MM.1S (cell line): ENCODE data around the gene A3GALT2.

ENCODE experiments used
- DNase-seq: peaks from one replicate; pipeline ENCODE4 v3.0.0-alpha.2; 2015
- H2AFZ ChIP-seq: fragments of 300-600 bp; sonication (generic); 2 replicates; pipeline ENCODE4 v1.6.0; 2016; ENCODE audit warnings: antibody characterized with exemption, low read length
- H3F3A ChIP-seq: fragments of 300-600 bp; sonication (generic); 2 replicates; pipeline ENCODE4 v1.6.1; 2016; ENCODE audit warnings: mild to moderate bottlenecking, antibody characterized with exemption, low read length, moderate library complexity, mixed read lengths; ENCODE audit not compliant: insufficient read depth
- H3K27ac ChIP-seq: fragments of 300-600 bp; sonication (generic); 2 replicates; pipeline ENCODE4 v1.5.1; 2016; ENCODE audit warnings: mild to moderate bottlenecking, low read length
- H3K27me3 ChIP-seq: fragments of 300-600 bp; sonication (generic); replicated peaks from 2 replicates; pipeline ENCODE4 v1.6.0; 2016; ENCODE audit warnings: low read length; ENCODE audit not compliant: insufficient read depth
- H3K36me3 ChIP-seq: fragments of 300-600 bp; sonication (generic); replicated peaks from 2 replicates; pipeline ENCODE4 v1.6.1; 2016; ENCODE audit warnings: mild to moderate bottlenecking, low read length, mixed read lengths; ENCODE audit not compliant: insufficient read depth
- H3K4me1 ChIP-seq: fragments of 300-600 bp; sonication (generic); 2 replicates; pipeline ENCODE4 v1.6.1; 2016; ENCODE audit warnings: low read length, mixed read lengths
- H3K4me2 ChIP-seq: fragments of 300-600 bp; sonication (generic); 2 replicates; pipeline ENCODE4 v1.6.0; 2016; ENCODE audit warnings: low read depth, low read length
- H3K4me3 ChIP-seq: fragments of 300-600 bp; sonication (generic); 2 replicates; pipeline ENCODE4 v1.5.1; 2016; ENCODE audit warnings: low read length, mixed read lengths
- H3K79me2 ChIP-seq: fragments of 300-600 bp; sonication (generic); 2 replicates; pipeline ENCODE4 v1.6.1; 2016; ENCODE audit warnings: mixed run types, low read length, mixed read lengths
- H3K9ac ChIP-seq: fragments of 300-600 bp; sonication (generic); 2 replicates; pipeline ENCODE4 v1.6.1; 2016; ENCODE audit warnings: low read length, mixed read lengths
- H3K9me2 ChIP-seq: fragments of 300-600 bp; sonication (generic); replicated peaks from 2 replicates; pipeline ENCODE4 v1.6.1; 2016; ENCODE audit warnings: mild to moderate bottlenecking, low read length, mixed read lengths; ENCODE audit not compliant: insufficient read depth
- H3K9me3 ChIP-seq: fragments of 300-600 bp; sonication (generic); replicated peaks from 2 replicates; pipeline ENCODE4 v1.6.1; 2016; ENCODE audit warnings: mild to moderate bottlenecking, low read length, mixed read lengths; ENCODE audit not compliant: insufficient read depth
- H4K20me1 ChIP-seq: fragments of 300-600 bp; sonication (generic); 2 replicates; pipeline ENCODE4 v1.6.1; 2016; ENCODE audit warnings: mild to moderate bottlenecking, low read length, moderate library complexity, mixed read lengths; ENCODE audit not compliant: insufficient read depth
- EZH2 ChIP-seq: fragments of 300-600 bp; sonication (generic); optimal IDR thresholded peaks from 2 replicates; pipeline ENCODE3; 2017; ENCODE audit warnings: low read depth, mild to moderate bottlenecking, antibody characterized with exemption, low read length, mixed read lengths
- EZH2phosphoT487 ChIP-seq: fragments of 300-600 bp; sonication (generic); IDR thresholded peaks from 2 replicates; pipeline ENCODE4 v1.6.1; 2018; ENCODE audit warnings: antibody characterized with exemption, low read length
- TF ChIP-seq, protein P1 (sequence below): fragments of 300-600 bp; sonication (generic); IDR thresholded peaks from 2 replicates; pipeline ENCODE4 v1.5.1; 2016; ENCODE audit warnings: antibody characterized with exemption, low read length, mixed read lengths

Gene A3GALT2

DNA sequence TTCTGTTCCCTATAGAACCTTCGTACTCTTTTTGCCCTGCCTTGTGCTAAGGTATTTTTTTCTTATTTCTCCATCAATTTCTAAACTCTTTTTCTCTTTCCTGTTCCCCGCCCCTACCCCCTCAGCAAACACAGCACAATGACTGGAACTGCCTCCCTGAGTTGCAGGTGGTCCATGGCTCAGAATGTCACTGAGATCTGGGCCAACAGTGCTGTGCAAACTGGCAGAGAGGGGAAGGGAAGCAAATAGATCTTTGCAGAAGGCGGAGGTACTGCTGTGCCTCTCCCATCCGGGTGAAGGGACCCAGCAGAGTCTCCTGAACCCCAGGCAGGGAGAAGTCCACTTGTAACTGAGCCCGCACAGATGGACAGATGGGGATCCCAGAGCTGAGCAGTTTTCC, 32.6 kb upstream of the A3GALT2 start:
- Histone ChIP-seq H2AFZ (no peak overlapping the region), H3K9me2 (no peaks in the 10 kb centered on the region), H3K79me2 (peaks cover 6% of the 10 kb centered on the region), H3K4me2 (no peak overlapping the region), H3F3A (no peaks in the 10 kb centered on the region), H3K27ac (no peak overlapping the region), H3K9me3 (no peaks in the 10 kb centered on the region), H3K27me3 (peaks cover 4% of the 10 kb centered on the region; the same call in 1 of the 2 replicates), H4K20me1 (no peaks in the 10 kb centered on the region), H3K4me1 (peaks cover 4% of the 10 kb centered on the region), H3K9ac (no peak overlapping the region), H3K36me3 (no peaks in the 10 kb centered on the region), H3K4me3 (no peak overlapping the region)
- TF ChIP-seq, protein P1, sequence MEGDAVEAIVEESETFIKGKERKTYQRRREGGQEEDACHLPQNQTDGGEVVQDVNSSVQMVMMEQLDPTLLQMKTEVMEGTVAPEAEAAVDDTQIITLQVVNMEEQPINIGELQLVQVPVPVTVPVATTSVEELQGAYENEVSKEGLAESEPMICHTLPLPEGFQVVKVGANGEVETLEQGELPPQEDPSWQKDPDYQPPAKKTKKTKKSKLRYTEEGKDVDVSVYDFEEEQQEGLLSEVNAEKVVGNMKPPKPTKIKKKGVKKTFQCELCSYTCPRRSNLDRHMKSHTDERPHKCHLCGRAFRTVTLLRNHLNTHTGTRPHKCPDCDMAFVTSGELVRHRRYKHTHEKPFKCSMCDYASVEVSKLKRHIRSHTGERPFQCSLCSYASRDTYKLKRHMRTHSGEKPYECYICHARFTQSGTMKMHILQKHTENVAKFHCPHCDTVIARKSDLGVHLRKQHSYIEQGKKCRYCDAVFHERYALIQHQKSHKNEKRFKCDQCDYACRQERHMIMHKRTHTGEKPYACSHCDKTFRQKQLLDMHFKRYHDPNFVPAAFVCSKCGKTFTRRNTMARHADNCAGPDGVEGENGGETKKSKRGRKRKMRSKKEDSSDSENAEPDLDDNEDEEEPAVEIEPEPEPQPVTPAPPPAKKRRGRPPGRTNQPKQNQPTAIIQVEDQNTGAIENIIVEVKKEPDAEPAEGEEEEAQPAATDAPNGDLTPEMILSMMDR = no peak
- no peak for TF ChIP-seq EZH2
- TF ChIP-seq EZH2phosphoT487 = no peak
- no peak for DNase-seq

- Histone ChIP-seq H2AFZ (no peak overlapping the region), H3K9me3 (no peaks in the 10 kb centered on the region), H3K27ac (no peak overlapping the region), H3K4me2 (no peak overlapping the region), H3K9me2 (no peaks in the 10 kb centered on the region), H3K27me3 (peaks cover 4% of the 10 kb centered on the region; the same call in 1 of the 2 replicates), H3F3A (no peaks in the 10 kb centered on the region), H3K36me3 (no peaks in the 10 kb centered on the region), H3K4me3 (no peak overlapping the region), H4K20me1 (no peaks in the 10 kb centered on the region), H3K9ac (no peak overlapping the region), H3K79me2 (peaks cover 28% of the 10 kb centered on the region), H3K4me1 (peaks cover 19% of the 10 kb centered on the region)
- TF ChIP-seq, protein P1 = no peak
- TF ChIP-seq EZH2phosphoT487 = no peak
- TF ChIP-seq EZH2 = no peak
- DNase-seq = no peak
These were observed 30.4 kb upstream of the A3GALT2 start for GRCh38 chr1:33351281-33351660.

DNA sequence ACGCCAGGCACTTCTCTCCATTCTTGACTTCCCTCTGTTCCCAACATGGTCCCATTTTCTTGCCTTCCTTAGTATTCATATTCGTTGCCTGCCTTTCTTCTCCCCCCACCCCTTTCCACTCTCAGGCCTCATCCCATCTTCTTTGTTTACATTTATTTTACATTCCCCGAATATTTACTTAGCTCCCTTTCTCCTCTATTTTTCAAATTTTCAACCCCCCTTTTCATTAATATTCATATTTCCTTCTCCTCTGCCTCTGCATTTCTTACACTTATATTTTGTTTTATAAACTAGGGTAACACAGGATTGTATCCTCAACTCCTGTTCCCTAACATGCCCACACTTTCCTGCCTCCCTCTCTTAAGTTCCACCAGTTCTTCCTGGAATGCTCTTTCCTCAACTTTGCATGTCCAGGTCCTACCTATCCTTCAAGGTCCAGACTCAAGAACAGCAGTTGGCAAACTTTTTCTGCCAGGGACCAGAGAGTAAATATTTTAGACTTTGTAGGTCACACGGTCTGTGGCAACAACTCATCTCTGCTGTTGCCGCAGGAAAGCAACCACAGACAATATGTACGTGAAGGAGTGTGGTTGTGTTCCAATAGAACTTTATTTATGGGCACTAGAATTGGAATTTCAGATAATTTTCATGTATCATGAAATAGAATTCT, 29.8 kb upstream of the A3GALT2 start:
- Histone ChIP-seq H3K79me2 (peaks cover 29% of the 10 kb centered on the region), H3K9ac (peak overlapping the region; percentile 59; the same call in 1 of the 2 replicates), H3F3A (no peaks in the 10 kb centered on the region), H3K27me3 (peaks cover 4% of the 10 kb centered on the region; the same call in 1 of the 2 replicates), H3K36me3 (no peaks in the 10 kb centered on the region), H3K9me3 (no peaks in the 10 kb centered on the region), H3K4me1 (peaks cover 19% of the 10 kb centered on the region), H4K20me1 (no peaks in the 10 kb centered on the region), H3K4me3 (peak overlapping the region; percentile 84), H3K9me2 (no peaks in the 10 kb centered on the region), H2AFZ (peak overlapping the region; percentile 98), H3K4me2 (peak overlapping the region; percentile 99), H3K27ac (no peak overlapping the region)
- no peak for DNase-seq
- TF ChIP-seq, protein P1 = no peak
- no peak for TF ChIP-seq EZH2
- no peak for TF ChIP-seq EZH2phosphoT487
